GM23248 (cell line): ENCODE measurements around the gene GPLD1. TPM values are rescaled to one million over a fixed set of nuclear protein-coding genes. Genes with fewer than 3 reads are reported as not detected.

Experiments used
- DNase-seq: peaks from one replicate; pipeline ENCODE4 v3.0.0-alpha.2; 2015
- H2AFZ ChIP-seq: fragments of 200-600 bp; sonication (generic); 2 replicates; pipeline ENCODE4 v1.6.1; 2016; ENCODE audit warnings: antibody characterized with exemption
- H3F3A ChIP-seq: fragments of 200-600 bp; sonication (generic); 2 replicates; pipeline ENCODE4 v1.6.1; 2016; ENCODE audit warnings: mild to moderate bottlenecking, antibody characterized with exemption, mixed run types; ENCODE audit not compliant: insufficient read depth
- H3K27ac ChIP-seq: fragments of 200-600 bp; sonication (generic); 2 replicates; pipeline ENCODE4 v1.5.1; 2016; ENCODE audit warnings: mild to moderate bottlenecking
- H3K27me3 ChIP-seq: fragments of 200-600 bp; sonication (generic); replicated peaks from 2 replicates; pipeline ENCODE4 v1.6.1; 2016; ENCODE audit warnings: mild to moderate bottlenecking; ENCODE audit not compliant: insufficient read depth
- H3K36me3 ChIP-seq: fragments of 200-600 bp; sonication (generic); 2 replicates; pipeline ENCODE4 v1.6.1; 2016; ENCODE audit warnings: low read depth, mild to moderate bottlenecking
- H3K4me1 ChIP-seq: fragments of 200-600 bp; sonication (generic); 2 replicates; pipeline ENCODE4 v1.6.1; 2016; ENCODE audit warnings: mild to moderate bottlenecking; ENCODE audit not compliant: insufficient read depth
- H3K4me2 ChIP-seq: fragments of 200-600 bp; sonication (generic); one replicate; pipeline ENCODE4 v1.6.1; 2016; ENCODE audit warnings: mild to moderate bottlenecking; ENCODE audit not compliant: unreplicated experiment
- H3K4me3 ChIP-seq: fragments of 200-600 bp; sonication (generic); 2 replicates; pipeline ENCODE4 v1.5.1; 2016; ENCODE audit warnings: mild to moderate bottlenecking
- H3K79me2 ChIP-seq: fragments of 200-600 bp; sonication (generic); 2 replicates; pipeline ENCODE4 v1.6.1; 2016; ENCODE audit warnings: mild to moderate bottlenecking; ENCODE audit not compliant: insufficient read depth
- H3K9ac ChIP-seq: fragments of 200-600 bp; sonication (generic); 2 replicates; pipeline ENCODE4 v1.6.1; 2016; ENCODE audit warnings: mild to moderate bottlenecking
- H3K9me2 ChIP-seq: fragments of 200-600 bp; sonication (generic); 2 replicates; pipeline ENCODE4 v1.6.1; 2016; ENCODE audit warnings: mixed run types, mild to moderate bottlenecking, moderate library complexity; ENCODE audit not compliant: insufficient read depth
- H3K9me3 ChIP-seq: fragments of 200-600 bp; sonication (generic); one replicate; pipeline ENCODE4 v1.6.1; 2017; ENCODE audit warnings: low read depth
- H4K20me1 ChIP-seq: fragments of 200-600 bp; sonication (generic); 2 replicates; pipeline ENCODE4 v1.6.0; 2016; ENCODE audit not compliant: insufficient read depth
- EZH2 ChIP-seq: fragments of 200-600 bp; sonication (generic); IDR thresholded peaks from 2 replicates; pipeline ENCODE4 v1.6.1; 2018; ENCODE audit warnings: antibody characterized with exemption, mild to moderate bottlenecking; ENCODE audit not compliant: insufficient read depth, poor library complexity, severe bottlenecking
- EZH2phosphoT487 ChIP-seq: fragments of 200-600 bp; sonication (generic); IDR thresholded peaks from 2 replicates; pipeline ENCODE4 v1.6.1; 2018; ENCODE audit warnings: antibody characterized with exemption, moderate library complexity, mild to moderate bottlenecking, low read depth; ENCODE audit not compliant: insufficient read depth
- WGBS, 2 experiments: methylation state at CpG; one replicate each; pipeline ENCODE4 v1.1.6; 2015 to 2017; ENCODE audit warnings: low lambda C conversion rate in 2 of 2, low coverage in 1 of 2; ENCODE audit errors: missing lambda C conversion rate in 2 of 2; 5-methylcytosine and 5-hydroxymethylcytosine counted together
- in situ Hi-C: fragments of 300-500 bp; cut with MboI; formaldehyde crosslinking; loops from 2 replicates; pipeline ENCODE4 v1.15.0; 2020
- polyA plus RNA-seq: library from polyadenylated mRNA; unstranded; fragments of >200 nt; fragmentation: Nextera tagmentation; extraction: Ambion mirVana; gene quantifications from 2 replicates; pipeline ENCODE4 v1.2.1, GENCODE V29; 2016
- total RNA-seq: library from RNA; depleted of rRNA; stranded (reverse); fragments of >200 nt; shearing (Covaris generic); gene quantifications from 2 replicates; pipeline ENCODE4 v1.2.3, GENCODE V29; 2014

Gene GPLD1
- total and polyA plus RNA-seq, 2 experiments from 2014 or later: 0.09 to 0.97 TPM

- Histone ChIP-seq H2AFZ (no peak overlapping the region), H3K9me3 (no peaks in the 10 kb centered on the region), H3K4me3 (no peak overlapping the region), H3K9me2 (no peaks in the 10 kb centered on the region), H3K79me2 (0 out of 2 replicates have a peak, but pooled peaks cover 8% of the 10 kb centered on the region), H3K9ac (no peak overlapping the region), H3F3A (no peaks in the 10 kb centered on the region), H3K4me2 (no peak overlapping the region), H3K27me3 (no peaks in the 10 kb centered on the region), H4K20me1 (no peaks in the 10 kb centered on the region), H3K27ac (no peak overlapping the region), H3K4me1 (no peaks in the 10 kb centered on the region), H3K36me3 (peaks cover 61% of the 10 kb centered on the region)
- no peak for DNase-seq
- 98 to 99% methylated on average over 4 of the region's 4 CpGs for WGBS, 2 experiments
- in situ Hi-C loops: no loop called here
- no peak for TF ChIP-seq EZH2
- no peak for TF ChIP-seq EZH2phosphoT487
Measured at GRCh38 chr6:24412294-24412693, 77.1 kb downstream of the GPLD1 start.

DNA sequence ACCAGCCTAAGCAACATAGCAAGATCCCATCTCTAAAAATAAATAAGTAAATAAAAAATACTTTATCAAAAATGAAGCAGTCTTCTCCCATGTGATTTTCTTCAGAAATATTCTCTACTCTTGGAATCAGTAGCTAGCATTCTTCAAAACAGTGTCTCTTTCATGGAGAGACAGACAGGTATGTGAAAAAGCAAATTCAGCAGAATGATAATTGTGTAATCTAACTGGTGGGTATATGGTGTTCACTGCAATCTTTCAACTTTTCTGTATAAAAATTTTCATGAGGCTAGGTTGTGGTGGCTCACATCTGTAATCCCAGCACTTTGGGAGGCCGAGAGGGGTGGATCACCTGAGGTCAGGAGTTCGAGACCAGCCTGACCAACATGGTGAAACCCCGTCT lies 78.8 kb downstream of the GPLD1 start:
- no peak overlapping the region for H2AFZ ChIP-seq
- no peaks in the 10 kb centered on the region for H3K9me3 ChIP-seq
- DNase-seq: no peak
- H3K36me3 ChIP-seq: peaks cover 47% of the 10 kb centered on the region
- no peak for TF ChIP-seq EZH2
- TF ChIP-seq EZH2phosphoT487: no peak
- no peaks in the 10 kb centered on the region for H3F3A ChIP-seq
- no peaks in the 10 kb centered on the region for H3K4me1 ChIP-seq
- in situ Hi-C loops: no loop called here
- H3K4me2 ChIP-seq: no peak overlapping the region
- H3K4me3 ChIP-seq: no peak overlapping the region
- H3K27ac ChIP-seq: no peak overlapping the region
- H3K79me2 ChIP-seq: 0 out of 2 replicates have a peak, but pooled peaks cover 8% of the 10 kb centered on the region
- no peaks in the 10 kb centered on the region for H3K9me2 ChIP-seq
- H3K9ac ChIP-seq: no peak overlapping the region
- no peaks in the 10 kb centered on the region for H3K27me3 ChIP-seq
- WGBS, 2 experiments: 97 to 98% methylated on average over 3 of the region's 3 CpGs
- H4K20me1 ChIP-seq: no peaks in the 10 kb centered on the region

- no peak for DNase-seq
- H3K27ac ChIP-seq: no peak overlapping the region
- TF ChIP-seq EZH2phosphoT487 (no peak), EZH2 (no peak)
- H3K79me2 ChIP-seq: peaks cover 25% of the 10 kb centered on the region
- in situ Hi-C loops: no loop called here
- H3K4me3 ChIP-seq: no peak overlapping the region
- no peaks in the 10 kb centered on the region for H3K9me3 ChIP-seq
- H3K36me3 ChIP-seq: peaks cover 40% of the 10 kb centered on the region
- peaks cover 8% of the 10 kb centered on the region; the same call in 1 of the 2 replicates for H3K4me1 ChIP-seq
- H2AFZ ChIP-seq: no peak overlapping the region
- no peaks in the 10 kb centered on the region; the same call in 1 of the 2 replicates for H3F3A ChIP-seq
- no peak overlapping the region for H3K9ac ChIP-seq
- no peaks in the 10 kb centered on the region for H3K9me2 ChIP-seq
- no peaks in the 10 kb centered on the region for H4K20me1 ChIP-seq
- no peak overlapping the region for H3K4me2 ChIP-seq
- 94 to 98% methylated on average over 2 of the region's 2 CpGs for WGBS, 2 experiments
- no peaks in the 10 kb centered on the region for H3K27me3 ChIP-seq
Measured at GRCh38 chr6:24408719-24409410, 80.5 kb downstream of the GPLD1 start.

DNA sequence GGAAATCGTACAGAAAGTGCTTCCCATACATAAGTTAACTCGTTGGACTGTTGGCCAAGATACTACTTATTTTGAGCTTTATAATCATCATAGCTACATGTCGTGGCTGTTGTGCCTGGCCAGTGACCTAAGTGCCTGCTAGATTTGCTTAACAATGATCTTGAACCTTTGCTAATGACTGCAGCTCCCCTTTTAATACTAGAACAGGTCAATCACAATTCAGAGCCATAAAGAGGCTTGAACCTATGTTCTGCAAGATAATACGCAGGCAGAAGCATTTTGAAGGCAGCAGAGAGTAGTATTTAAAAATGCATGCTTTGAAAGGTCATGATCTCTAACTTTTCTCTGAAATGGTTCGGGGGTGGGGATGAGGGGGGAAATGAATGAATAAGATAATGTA lies 84.1 kb downstream of the GPLD1 start:
- Histone ChIP-seq H2AFZ (no peak overlapping the region), H3K79me2 (peaks cover 46% of the 10 kb centered on the region), H3K36me3 (peaks cover 20% of the 10 kb centered on the region), H3K4me1 (peaks cover 16% of the 10 kb centered on the region), H3K9ac (no peak overlapping the region), H3K27ac (no peak overlapping the region), H3K27me3 (no peaks in the 10 kb centered on the region), H3K9me2 (no peaks in the 10 kb centered on the region), H3K4me3 (no peak overlapping the region), H4K20me1 (no peaks in the 10 kb centered on the region), H3K9me3 (no peaks in the 10 kb centered on the region), H3F3A (no peaks in the 10 kb centered on the region; the same call in 1 of the 2 replicates), H3K4me2 (no peak overlapping the region)
- DNase-seq: no peak
- no peak for TF ChIP-seq EZH2
- no peak for TF ChIP-seq EZH2phosphoT487
- in situ Hi-C loops: no loop called here
- WGBS, 2 experiments: 94 to 97% methylated on average over 5 of the region's 5 CpGs
